Astrocyte (in vitro differentiated cells and primary cell): ENCODE results near the gene ARHGEF11. TPM values are rescaled to one million over a fixed set of nuclear protein-coding genes. Genes with fewer than 3 reads are reported as not detected.

Experiments
- DNase-seq: peaks from one replicate; pipeline ENCODE4 v3.0.0-alpha.2; 2010; ENCODE audit warnings: low read depth
- FAIRE-seq: peaks from 2 replicates; lab custom pipeline; 2011; peaks lifted over from hg19 to GRCh38; lab: Jason Lieb, UNC
- H2AFZ ChIP-seq: 2 replicates; pipeline ENCODE4 v1.6.0; 2012; ENCODE audit warnings: low read depth, low read length, inconsistent platforms
- H3K27ac ChIP-seq: 2 replicates; pipeline ENCODE4 v1.5.1; 2011; ENCODE audit warnings: low read depth, low read length, inconsistent platforms
- H3K27me3 ChIP-seq: 2 replicates; pipeline ENCODE4 v1.6.0; 2011; ENCODE audit warnings: low read length, inconsistent platforms; ENCODE audit not compliant: insufficient read depth
- H3K36me3 ChIP-seq: 2 replicates; pipeline ENCODE4 v1.5.1; 2011; ENCODE audit warnings: low read length, inconsistent platforms; ENCODE audit not compliant: insufficient read depth
- H3K4me1 ChIP-seq: 2 replicates; pipeline ENCODE4 v1.5.1; 2011; ENCODE audit warnings: low read length, inconsistent platforms; ENCODE audit not compliant: insufficient read depth
- H3K4me2 ChIP-seq: 2 replicates; pipeline ENCODE4 v1.6.0; 2012; ENCODE audit warnings: low read length, inconsistent platforms
- H3K4me3 ChIP-seq: 2 replicates; pipeline ENCODE4 v1.5.1; 2011; ENCODE audit warnings: low read depth, mild to moderate bottlenecking, low read length, inconsistent platforms; ENCODE audit not compliant: insufficient read depth
- H3K79me2 ChIP-seq: 2 replicates; pipeline ENCODE4 v1.6.0; 2012; ENCODE audit warnings: mild to moderate bottlenecking, low read length, inconsistent platforms; ENCODE audit not compliant: insufficient read depth
- H3K9ac ChIP-seq: 2 replicates; pipeline ENCODE4 v1.6.0; 2012; ENCODE audit warnings: mild to moderate bottlenecking, low read length, inconsistent platforms
- H3K9me3 ChIP-seq: 2 replicates; pipeline ENCODE4 v1.5.1; 2012; ENCODE audit warnings: low read depth, mild to moderate bottlenecking, low read length, inconsistent platforms; ENCODE audit not compliant: insufficient read depth
- H4K20me1 ChIP-seq: 2 replicates; pipeline ENCODE4 v1.6.0; 2012; ENCODE audit warnings: low read length, inconsistent platforms; ENCODE audit not compliant: insufficient read depth
- H3K27ac Mint-ChIP-seq: one replicate; pipeline ENCODE4 v1.8.0; 2021; ENCODE audit warnings: mild to moderate bottlenecking, mixed read lengths; ENCODE audit not compliant: unreplicated experiment
- H3K27me3 Mint-ChIP-seq: one replicate; pipeline ENCODE4 v1.8.0; 2021; ENCODE audit warnings: low read depth, mixed read lengths; ENCODE audit not compliant: unreplicated experiment
- H3K36me3 Mint-ChIP-seq: one replicate; pipeline ENCODE4 v1.8.0; 2021; ENCODE audit warnings: low read depth, mixed read lengths; ENCODE audit not compliant: unreplicated experiment
- H3K4me1 Mint-ChIP-seq: one replicate; pipeline ENCODE4 v1.8.0; 2021; ENCODE audit warnings: low read depth, mixed read lengths; ENCODE audit not compliant: unreplicated experiment
- H3K4me3 Mint-ChIP-seq: one replicate; pipeline ENCODE4 v1.8.0; 2021; ENCODE audit warnings: mild to moderate bottlenecking, moderate library complexity, mixed read lengths; ENCODE audit not compliant: unreplicated experiment
- H3K9me3 Mint-ChIP-seq: one replicate; pipeline ENCODE4 v1.8.0; 2021; ENCODE audit warnings: mild to moderate bottlenecking, mixed read lengths; ENCODE audit not compliant: unreplicated experiment
- CTCF ChIP-seq: IDR thresholded peaks from 2 replicates; pipeline ENCODE4 v1.5.1; 2011; ENCODE audit warnings: low read depth, mild to moderate bottlenecking, inconsistent platforms, low read length, moderate library complexity; ENCODE audit not compliant: insufficient read depth
- EZH2 ChIP-seq: IDR thresholded peaks from 2 replicates; pipeline ENCODE4 v1.6.1; 2012; ENCODE audit warnings: mild to moderate bottlenecking, low read length, inconsistent platforms; ENCODE audit not compliant: insufficient read depth
- total RNA-seq: library from RNA; stranded (reverse); gene quantifications from 2 replicates; pipeline ENCODE4 v1.2.1, GENCODE V29; 2021

The ARHGEF11 gene
- total RNA-seq, 1 donor from 2014 or later = 29.2 TPM

GRCh38 chr1:157007306-157007705 is 38.2 kb downstream of the ARHGEF11 start:
- Histone ChIP-seq H3K4me3 (no peak overlapping the region), H3K4me1 (peaks cover 4% of the 10 kb centered on the region), H3K27ac (no peak overlapping the region), H2AFZ (no peak overlapping the region), H3K79me2 (peaks cover 83% of the 10 kb centered on the region), H3K4me2 (no peak overlapping the region), H3K36me3 (no peaks in the 10 kb centered on the region), H3K9me3 (no peaks in the 10 kb centered on the region), H3K27me3 (no peaks in the 10 kb centered on the region), H4K20me1 (peaks cover 85% of the 10 kb centered on the region), H3K9ac (no peak overlapping the region)
- Mint-ChIP-seq H3K4me3 (no peak overlapping the region), H3K27me3 (no peaks in the 10 kb centered on the region), H3K27ac (peak overlapping the region; percentile 21), H3K9me3 (no peaks in the 10 kb centered on the region), H3K36me3 (no peaks in the 10 kb centered on the region), H3K4me1 (peaks cover 25% of the 10 kb centered on the region)
- no peak for FAIRE-seq
- TF ChIP-seq CTCF = no peak
- TF ChIP-seq EZH2 = no peak
- DNase-seq = no peak

DNA sequence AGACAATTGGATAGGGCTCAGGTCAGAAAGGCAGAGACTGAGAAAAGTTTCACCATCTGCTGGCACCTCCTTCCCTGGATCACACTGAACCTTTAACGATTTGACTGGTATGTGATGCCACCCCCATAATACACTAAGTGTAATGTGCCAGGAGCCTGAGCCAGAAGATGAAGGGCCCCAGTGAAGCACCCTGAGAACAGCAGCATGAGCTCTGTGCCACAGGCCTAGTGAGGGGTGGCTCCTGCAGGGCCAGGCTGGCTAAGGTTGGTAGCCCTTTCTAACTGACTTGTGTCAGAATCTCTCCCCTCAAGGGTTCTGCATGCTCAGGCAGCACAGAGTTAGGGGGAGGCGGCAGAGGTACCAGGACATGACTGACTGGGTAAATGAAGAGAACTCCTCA is 38.9 kb downstream of the ARHGEF11 start:
- no peak overlapping the region for H3K4me2 ChIP-seq
- H3K4me1 ChIP-seq = peaks cover 4% of the 10 kb centered on the region
- Mint-ChIP-seq H3K27ac (no peak overlapping the region), H3K4me3 (no peak overlapping the region), H3K27me3 (no peaks in the 10 kb centered on the region), H3K4me1 (peaks cover 25% of the 10 kb centered on the region), H3K36me3 (no peaks in the 10 kb centered on the region), H3K9me3 (no peaks in the 10 kb centered on the region)
- H4K20me1 ChIP-seq = peaks cover 86% of the 10 kb centered on the region
- H3K9ac ChIP-seq = no peak overlapping the region
- FAIRE-seq (no peak), DNase-seq (no peak)
- TF ChIP-seq CTCF (no peak), EZH2 (no peak)
- H2AFZ ChIP-seq = no peak overlapping the region
- H3K36me3 ChIP-seq = no peaks in the 10 kb centered on the region
- H3K4me3 ChIP-seq = no peak overlapping the region
- H3K27me3 ChIP-seq = no peaks in the 10 kb centered on the region
- H3K9me3 ChIP-seq = no peaks in the 10 kb centered on the region
- H3K27ac ChIP-seq = no peak overlapping the region
- peaks cover 82% of the 10 kb centered on the region for H3K79me2 ChIP-seq

DNA sequence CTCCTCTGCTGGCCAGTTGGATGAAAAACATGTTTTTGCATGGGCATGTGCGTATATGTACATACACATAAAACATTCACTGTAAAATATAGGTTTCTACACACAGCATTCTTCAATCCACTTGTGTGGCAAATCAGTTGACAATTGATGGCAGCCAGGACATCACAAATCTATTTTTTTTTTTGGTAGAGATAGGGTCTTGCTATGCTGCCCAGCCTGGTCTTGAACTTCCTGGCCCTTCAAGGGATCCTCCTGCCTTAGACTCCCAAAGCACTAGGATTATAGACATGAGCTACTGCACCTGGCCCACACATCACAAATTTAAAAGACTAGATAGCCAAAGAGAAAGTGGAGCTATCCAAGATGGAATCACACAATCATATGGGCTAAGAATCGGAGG is 39.6 kb downstream of the ARHGEF11 start:
- TF ChIP-seq CTCF = no peak
- no peak for TF ChIP-seq EZH2
- FAIRE-seq = no peak

More for the DNA sequence above, 39.6 kb downstream of the ARHGEF11 start:
- Histone ChIP-seq H4K20me1 (peaks cover 90% of the 10 kb centered on the region), H3K36me3 (no peaks in the 10 kb centered on the region), H3K27me3 (no peaks in the 10 kb centered on the region), H3K9ac (no peak overlapping the region), H2AFZ (no peak overlapping the region), H3K9me3 (no peaks in the 10 kb centered on the region), H3K4me1 (peaks cover 10% of the 10 kb centered on the region), H3K4me3 (no peak overlapping the region), H3K4me2 (no peak overlapping the region), H3K79me2 (peaks cover 81% of the 10 kb centered on the region), H3K27ac (no peak overlapping the region)
- Mint-ChIP-seq H3K27ac (peak overlapping the region; percentile 13), H3K4me3 (no peak overlapping the region), H3K4me1 (peaks cover 32% of the 10 kb centered on the region), H3K9me3 (no peaks in the 10 kb centered on the region), H3K36me3 (no peaks in the 10 kb centered on the region), H3K27me3 (no peaks in the 10 kb centered on the region)
- no peak for DNase-seq
